Activated CD8-positive, alpha-beta T cell treated with anti-CD3 and anti-CD28 coated beads for 36 hours (primary cell): ENCODE results near the gene GAD1. TPM values are rescaled to one million over a fixed set of nuclear protein-coding genes. Genes with fewer than 3 reads are reported as not detected.

Experiments used
- ATAC-seq: fragments of 200-7000 bp; cut with Tn5 transposase; one replicate; pipeline ENCODE4 v1.10.0; 2021; ENCODE audit warnings: mild to moderate bottlenecking, moderate library complexity
- CTCF ChIA-PET: fragments of 350-600 bp; sonication (Branson Sonifier 250); formaldehyde crosslinking; loops from one replicate; lab custom pipeline; 2021; ENCODE audit warnings: antibody characterized with exemption; lab: Charles Lee
- POLR2A ChIA-PET: fragments of 350-600 bp; sonication (Branson Sonifier 250); formaldehyde crosslinking; loops from one replicate; lab custom pipeline; 2021; ENCODE audit warnings: antibody characterized with exemption; lab: Charles Lee
- DNase-seq: peaks from one replicate; pipeline ENCODE4 v3.0.0-alpha.2; 2020
- H3K27ac Mint-ChIP-seq: one replicate; pipeline ENCODE4 v1.8.0; 2021; ENCODE audit warnings: mild to moderate bottlenecking, mixed read lengths
- H3K27me3 Mint-ChIP-seq: one replicate; pipeline ENCODE4 v1.8.0; 2021; ENCODE audit warnings: mixed read lengths
- H3K36me3 Mint-ChIP-seq: one replicate; pipeline ENCODE4 v1.8.0; 2021; ENCODE audit warnings: low read depth, mixed read lengths
- H3K4me1 Mint-ChIP-seq: one replicate; pipeline ENCODE4 v1.8.0; 2021; ENCODE audit warnings: low read depth, mixed read lengths
- H3K4me3 Mint-ChIP-seq: one replicate; pipeline ENCODE4 v1.8.0; 2021; ENCODE audit warnings: mild to moderate bottlenecking, moderate library complexity, mixed read lengths
- H3K9me3 Mint-ChIP-seq: one replicate; pipeline ENCODE4 v1.8.0; 2021; ENCODE audit warnings: mixed read lengths
- CTCF ChIP-seq: fragments of 200-600 bp; IDR thresholded peaks from one replicate; pipeline ENCODE4 v1.8.0; 2022; ENCODE audit warnings: antibody characterized with exemption, mild to moderate bottlenecking
- intact Hi-C: fragments of 100-400 bp; cut with micrococcal nuclease; formaldehyde crosslinking; loops from one replicate; pipeline ENCODE4 v1.10.0; 2022
- total RNA-seq, 2 experiments: library from RNA; stranded (reverse); gene quantifications; one replicate each; pipeline ENCODE4 v1.2.3, GENCODE V29; 2021

The GAD1 gene
- total RNA-seq, 2 experiments from 2014 or later: 1.3 to 2.5 TPM

GRCh38 chr2:170896622-170897021 is 79.9 kb downstream of the GAD1 start:
- ChIA-PET POLR2A (no interaction called here), CTCF (interaction anchor here (1.5 to 2.0 kb wide), 2 partner anchors 14 to 23 kb away, joined by 3 to 8 read pairs; no protein-coding TSS in a partner anchor)
- Mint-ChIP-seq H3K27ac (no peak overlapping the region), H3K4me3 (no peak overlapping the region), H3K9me3 (no peaks in the 10 kb centered on the region), H3K36me3 (no peaks in the 10 kb centered on the region), H3K4me1 (no peaks in the 10 kb centered on the region), H3K27me3 (peaks cover 9% of the 10 kb centered on the region)
- no peak for DNase-seq
- no peak for TF ChIP-seq CTCF
- no peak for ATAC-seq
- intact Hi-C loops: no loop called here

GRCh38 chr2:170897108-170897507 is 80.4 kb downstream of the GAD1 start:
- Mint-ChIP-seq H3K27ac (no peak overlapping the region), H3K4me1 (no peaks in the 10 kb centered on the region), H3K9me3 (no peaks in the 10 kb centered on the region), H3K36me3 (no peaks in the 10 kb centered on the region), H3K27me3 (peaks cover 9% of the 10 kb centered on the region), H3K4me3 (no peak overlapping the region)
- TF ChIP-seq CTCF: no peak
- ChIA-PET POLR2A (no interaction called here), CTCF (interaction anchor here (1.5 to 2.0 kb wide), 2 partner anchors 20 to 24 kb away, joined by 4 to 8 read pairs; no protein-coding TSS in a partner anchor)
- intact Hi-C loops: no loop called here
- no peak for DNase-seq
- ATAC-seq: no peak

GRCh38 chr2:170905864-170906263 is 89.2 kb downstream of the GAD1 start:
- Mint-ChIP-seq H3K9me3 (peaks cover 17% of the 10 kb centered on the region), H3K4me1 (no peaks in the 10 kb centered on the region), H3K27ac (no peak overlapping the region)

More at GRCh38 chr2:170905864-170906263, 89.2 kb downstream of the GAD1 start:
- POLR2A ChIA-PET: interaction anchor here (0.8 kb wide), 1 partner anchor 228 kb away, joined by 3 read pairs; no protein-coding TSS in a partner anchor
- CTCF ChIA-PET: interaction anchor here (1.2 to 1.3 kb wide), 2 partner anchors 13 to 33 kb away, joined by 3 read pairs; no protein-coding TSS in a partner anchor
- Mint-ChIP-seq H3K36me3 (no peaks in the 10 kb centered on the region), H3K4me3 (no peak overlapping the region), H3K27me3 (no peaks in the 10 kb centered on the region)
- DNase-seq: no peak
- ATAC-seq: no peak
- TF ChIP-seq CTCF: no peak
- intact Hi-C loops: no loop called here

Other genes with a start within 250 kb of the GAD1 start
- not detected for gene SP5, start 101.5 kb upstream of the GAD1 start, total RNA-seq
- not detected for gene ERICH2, start 46.5 kb upstream of the GAD1 start, total RNA-seq
- 10 to 100 TPM; 68.4 to 70.6 TPM for gene GORASP2, start 112.4 kb downstream of the GAD1 start, total RNA-seq